ENCODE measurements around the gene BLOC1S2. TPM values are rescaled to one million over a fixed set of nuclear protein-coding genes. Genes with fewer than 3 reads are reported as not detected.

Gene BLOC1S2
- total RNA-seq: 34.2 and 41.4 TPM in 2 replicates

DNA sequence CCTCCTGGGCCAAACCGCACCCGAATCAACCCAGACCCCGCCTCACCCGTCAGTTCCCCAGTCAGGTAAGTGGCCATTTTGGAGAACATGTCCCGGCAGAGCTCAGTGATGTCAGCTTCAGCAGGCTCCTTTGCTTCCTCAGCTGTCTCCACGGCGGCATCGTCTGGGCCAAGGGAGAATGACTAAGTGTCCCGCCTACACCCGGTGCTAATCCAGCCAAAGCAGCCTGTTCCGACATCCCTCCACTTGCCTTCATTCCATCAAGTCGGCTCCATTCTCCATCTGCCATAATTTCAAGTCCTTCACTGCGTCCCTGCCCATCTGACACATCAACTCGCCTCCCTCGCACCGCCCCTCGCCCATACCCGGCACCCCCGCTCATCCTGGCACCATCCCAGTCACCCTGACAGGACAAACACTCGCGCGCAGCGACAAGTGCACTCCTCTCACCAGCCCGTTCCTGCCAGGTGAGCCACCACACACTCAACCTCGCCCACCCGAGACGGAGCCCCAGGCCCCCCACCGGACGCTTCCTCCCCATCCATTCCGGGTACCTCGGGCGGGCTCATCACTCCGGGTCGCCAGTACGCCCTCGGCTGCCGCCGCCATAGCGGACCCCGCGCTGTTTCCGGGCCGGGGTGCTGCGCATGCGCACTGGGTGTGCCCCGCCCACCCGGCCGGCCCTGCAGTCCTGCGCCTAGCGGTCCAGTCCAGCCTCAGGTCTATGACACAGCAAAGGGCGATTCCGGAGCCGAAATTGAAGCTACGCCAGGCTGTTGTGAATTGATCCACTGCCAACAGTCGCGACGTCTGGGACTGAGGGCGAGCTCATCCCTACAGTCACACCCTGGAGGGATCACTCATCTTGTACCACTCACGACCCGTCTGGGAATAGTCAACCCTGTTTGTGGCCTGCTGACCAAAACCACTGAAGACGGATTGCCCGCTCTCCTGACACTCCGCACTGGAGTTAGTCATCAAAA, at the start of gene BLOC1S2:
Gene BLOC1S2 (minus strand): TSS at position 630 of the 983 bp plus-strand sequence. CDS start 21 bp downstream, at position 609.

DNA sequence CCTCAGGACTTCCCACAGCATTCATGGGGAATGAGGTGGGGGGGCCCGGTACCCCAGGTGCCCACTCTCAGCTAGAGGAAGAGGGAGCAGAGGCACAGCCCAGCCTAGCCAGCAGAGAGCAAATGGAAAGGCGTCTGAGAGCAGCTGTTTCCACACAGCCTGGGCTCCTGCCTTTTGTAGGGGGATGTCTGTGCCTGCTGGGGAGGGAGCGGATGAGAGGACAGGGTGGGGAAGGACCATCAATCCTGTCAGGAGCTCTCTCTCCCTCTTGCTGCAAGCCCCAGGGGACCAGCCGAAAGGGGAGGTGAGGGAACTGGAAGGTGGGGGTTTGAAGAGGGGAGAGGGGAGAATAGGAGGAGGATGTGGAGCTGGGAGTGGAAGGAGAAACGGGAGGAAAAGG, 43.6 kb upstream of the BLOC1S2 start, which contains the start of gene PKD2L1:
Gene PKD2L1 (minus strand): TSS at position 150 of the 400 bp plus-strand sequence. CDS start 125 bp downstream, at position 25.

DNA sequence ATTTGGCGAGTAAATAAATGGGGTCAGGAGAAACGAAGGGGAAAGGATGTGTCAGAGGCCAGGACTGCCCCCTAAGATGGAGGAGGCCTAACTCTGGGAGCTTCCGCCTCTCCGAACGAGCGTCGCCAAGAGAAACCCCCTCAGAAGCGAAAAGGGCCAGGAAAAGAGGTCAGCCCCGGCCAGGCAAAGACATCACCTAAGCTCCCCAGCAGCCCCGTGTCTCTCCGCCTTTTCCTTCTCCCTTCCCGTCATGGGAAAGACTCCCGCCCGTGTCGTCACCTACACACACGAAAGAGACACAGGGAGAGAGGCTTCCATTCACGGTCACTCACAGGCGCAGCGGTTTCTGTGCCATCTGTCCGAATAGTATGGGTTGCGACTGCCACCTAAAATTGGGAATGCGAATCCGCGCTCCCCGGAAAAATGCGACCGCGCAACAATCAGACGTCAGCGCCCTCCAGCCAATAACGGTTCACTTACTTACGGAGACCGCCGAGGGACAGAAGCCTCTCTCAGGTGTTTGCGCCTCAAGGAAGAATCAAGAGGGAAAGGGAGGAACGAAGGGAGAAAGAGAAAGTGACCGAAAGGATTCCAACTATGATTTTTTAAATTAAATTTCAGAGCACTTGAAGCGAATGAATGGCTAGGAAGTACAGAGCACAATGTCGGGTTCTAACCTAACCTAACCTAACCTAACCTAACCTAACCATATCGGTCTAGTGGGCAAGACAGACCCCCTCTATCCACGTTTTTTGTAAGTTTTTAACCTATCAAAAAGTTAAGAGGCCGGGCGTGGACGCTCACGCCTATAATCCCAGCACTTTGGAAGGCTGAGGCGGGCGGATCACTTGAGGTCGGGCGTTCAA, 19.0 kb downstream of the BLOC1S2 start, which contains the start of gene CWF19L1:
Gene CWF19L1 (minus strand): TSS at position 400 of the 866 bp plus-strand sequence. CDS start 45 bp downstream, at position 355.

Other genes with a start within 250 kb of the BLOC1S2 start
- not detected in 2 replicates for gene CPN1, start 204.8 kb downstream of the BLOC1S2 start, total RNA-seq
- 50.7 and 59.7 TPM in 2 replicates for gene ERLIN1, start 100.7 kb downstream of the BLOC1S2 start, total RNA-seq
- gene CHUK, start 57.1 kb downstream of the BLOC1S2 start, total RNA-seq: 24.5 and 25.4 TPM in 2 replicates
- 15.8 and 21.3 TPM in 2 replicates for gene CWF19L1, start 19.0 kb downstream of the BLOC1S2 start, total RNA-seq
- not detected in 2 replicates for gene PKD2L1, start 43.5 kb upstream of the BLOC1S2 start, total RNA-seq
- gene SCD, start 60.6 kb upstream of the BLOC1S2 start, total RNA-seq: 95.6 and 220 TPM in 2 replicates
- not detected in 2 replicates for gene WNT8B, start 176.3 kb upstream of the BLOC1S2 start, total RNA-seq
- 2.5 and 2.7 TPM in 2 replicates for gene SEC31B, start 233.2 kb upstream of the BLOC1S2 start, total RNA-seq
- gene NDUFB8, start 243.2 kb upstream of the BLOC1S2 start, total RNA-seq: 227 and 249 TPM in 2 replicates
- gene HIF1AN, start 249.3 kb upstream of the BLOC1S2 start, total RNA-seq: 10.3 and 11.9 TPM in 2 replicates

All from aortic smooth muscle cell (primary cell).